NCI-H524 treated with DMSO at 0.1 percent for 48 hours (cell line): ENCODE results near the gene COG7.

Experiments used
- DNase-seq: peaks from one replicate; lab custom pipeline; 2025; lab: John Stamatoyannopoulos, UW

The COG7 gene

DNA sequence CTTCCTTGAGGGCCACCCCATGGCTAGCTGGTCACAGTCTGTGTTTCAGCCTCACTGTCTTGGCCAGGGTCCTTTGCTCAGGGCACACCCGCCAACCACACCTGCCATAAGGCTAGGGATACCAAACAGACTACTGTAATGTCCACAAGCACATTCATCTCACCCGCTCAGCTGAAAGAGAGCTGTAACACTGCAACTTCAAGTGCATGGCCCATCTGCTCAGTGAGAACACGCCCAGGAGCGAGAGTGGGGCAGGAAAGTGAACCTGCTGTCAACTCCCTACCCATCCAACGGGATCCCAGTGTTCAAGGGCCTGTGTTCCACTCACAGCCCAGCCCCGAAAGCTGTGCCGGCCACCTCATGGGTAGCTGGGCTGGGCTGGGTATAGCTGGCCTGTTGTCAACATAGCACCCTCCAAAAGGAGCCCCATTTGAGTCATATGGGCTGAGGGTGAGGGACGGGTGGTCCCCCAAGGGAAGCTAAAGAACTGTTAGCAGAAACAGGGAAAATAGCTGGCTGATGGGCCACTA, 95.2 kb downstream of the COG7 start:
- DNase-seq, result peak; percentile 89

DNA sequence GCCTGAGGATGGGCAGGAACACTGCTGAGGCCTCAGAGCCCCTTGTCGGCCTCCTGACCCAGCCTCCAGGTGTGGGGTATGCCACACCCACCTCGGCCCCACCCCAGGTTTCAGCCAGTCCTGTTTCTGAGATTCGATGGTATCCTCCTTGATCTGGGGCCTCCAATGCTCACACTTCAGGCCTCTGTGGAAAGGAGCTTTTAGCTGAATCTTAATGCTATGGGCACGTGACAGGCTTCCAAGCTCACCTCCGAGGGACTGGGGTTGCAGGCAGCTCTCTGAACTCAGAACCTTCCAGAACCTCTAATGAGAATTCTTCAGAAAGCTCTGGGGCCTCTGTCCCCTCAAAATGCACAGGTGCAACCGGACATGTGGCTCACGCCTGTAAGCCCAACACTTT, 96.0 kb downstream of the COG7 start:
- DNase-seq, result no peak

DNA sequence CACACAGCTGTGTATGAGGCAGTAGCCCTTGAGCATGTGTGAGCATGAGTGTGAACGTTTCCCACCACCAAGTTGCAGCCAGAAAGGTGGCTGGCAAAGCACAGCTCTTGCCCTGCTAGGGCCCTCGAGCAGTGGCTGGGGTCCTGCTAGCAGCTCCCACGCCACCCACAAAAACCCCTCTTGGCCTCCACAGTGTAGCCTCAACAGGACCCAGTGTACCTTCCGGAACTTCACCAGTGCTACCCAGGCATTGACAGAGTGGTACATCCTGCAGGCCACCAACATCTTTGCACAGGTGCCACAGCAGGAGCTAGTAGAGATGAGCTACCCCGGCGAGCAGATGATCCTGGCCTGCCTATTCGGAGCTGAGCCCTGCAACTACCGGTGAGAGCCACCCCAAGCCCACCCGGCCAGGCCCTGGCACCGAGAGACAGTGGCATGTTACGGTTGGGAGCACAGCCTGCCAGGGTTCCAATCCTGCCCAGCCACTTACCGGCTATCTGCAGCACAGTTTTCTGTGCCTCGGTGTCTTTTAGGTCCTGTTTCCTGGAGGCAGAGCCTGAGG, 97.8 kb downstream of the COG7 start:
- no peak for DNase-seq

- no peak for DNase-seq
Observed at GRCh38 chr16:23354246-23354645, 98.7 kb downstream of the COG7 start.

DNA sequence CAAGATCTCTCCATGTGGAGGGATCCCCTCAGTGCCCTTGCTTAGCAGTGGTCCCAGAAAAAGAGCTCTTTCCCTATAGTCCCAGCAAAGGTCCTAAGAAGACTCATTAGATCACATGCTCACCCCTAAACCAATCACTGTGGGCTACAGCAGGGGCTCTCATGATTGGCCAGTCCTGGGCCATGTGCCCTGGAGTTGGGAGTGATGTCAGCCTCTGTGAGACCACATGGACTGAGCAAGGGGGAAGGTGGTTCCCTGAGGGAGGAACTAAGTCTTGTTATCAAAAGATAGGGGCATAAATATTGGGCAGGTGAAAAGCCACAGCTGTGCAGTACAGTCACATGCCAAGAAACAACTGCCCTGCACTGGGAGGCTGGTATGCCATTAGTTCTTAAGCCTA, 99.5 kb downstream of the COG7 start:
- no peak for DNase-seq

DNA sequence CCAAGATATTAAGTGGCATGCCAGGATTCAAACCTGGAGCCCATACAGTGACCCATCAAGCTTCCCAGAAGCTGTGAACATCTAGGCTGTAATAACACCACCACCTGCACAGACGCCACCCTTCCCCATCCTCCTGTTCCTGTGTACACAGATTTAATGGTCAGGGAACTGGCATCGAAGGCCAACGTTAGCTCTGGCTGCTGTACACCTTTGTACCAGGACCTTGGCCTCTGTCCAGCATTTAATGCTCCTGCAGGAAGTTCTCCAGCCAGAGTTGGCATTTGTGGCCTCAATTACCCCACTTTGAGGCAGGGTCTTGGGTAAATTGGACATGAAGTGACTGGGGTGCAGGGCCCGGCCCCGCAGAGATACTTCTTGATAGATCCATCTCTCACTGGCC, 101.6 kb downstream of the COG7 start:
- DNase-seq, result no peak

- no peak for DNase-seq
Observed at GRCh38 chr16:23348579-23349469, 104.2 kb downstream of the COG7 start.

- no peak for DNase-seq
Observed at GRCh38 chr16:23345237-23345636, 107.8 kb downstream of the COG7 start.

- DNase-seq, result no peak
Observed at GRCh38 chr16:23343643-23344612, 109.1 kb downstream of the COG7 start.

GRCh38 chr16:23342083-23342640, 110.8 kb downstream of the COG7 start:
- no peak for DNase-seq

GRCh38 chr16:23339787-23340186, 113.2 kb downstream of the COG7 start:
- DNase-seq, result no peak
